GM18861 (cell line): ENCODE measurements around the gene FKBP14.
A peak's percentile ranks its signal among the peaks of the same experiment; 100 is the strongest.

Experiments
- ATAC-seq: cut with Tn5 transposase; IDR thresholded peaks from one replicate; pipeline ENCODE4 v1.9.1; 2021; ENCODE audit not compliant: unreplicated experiment

FKBP14 gene

GRCh38 chr7:30034501-30034900 is 8.0 kb upstream of the FKBP14 start:
- no peak for ATAC-seq

GRCh38 chr7:30032310-30033125 is 6.0 kb upstream of the FKBP14 start:
- ATAC-seq = no peak

GRCh38 chr7:30029696-30030095 is 3.2 kb upstream of the FKBP14 start:
- no peak for ATAC-seq

DNA sequence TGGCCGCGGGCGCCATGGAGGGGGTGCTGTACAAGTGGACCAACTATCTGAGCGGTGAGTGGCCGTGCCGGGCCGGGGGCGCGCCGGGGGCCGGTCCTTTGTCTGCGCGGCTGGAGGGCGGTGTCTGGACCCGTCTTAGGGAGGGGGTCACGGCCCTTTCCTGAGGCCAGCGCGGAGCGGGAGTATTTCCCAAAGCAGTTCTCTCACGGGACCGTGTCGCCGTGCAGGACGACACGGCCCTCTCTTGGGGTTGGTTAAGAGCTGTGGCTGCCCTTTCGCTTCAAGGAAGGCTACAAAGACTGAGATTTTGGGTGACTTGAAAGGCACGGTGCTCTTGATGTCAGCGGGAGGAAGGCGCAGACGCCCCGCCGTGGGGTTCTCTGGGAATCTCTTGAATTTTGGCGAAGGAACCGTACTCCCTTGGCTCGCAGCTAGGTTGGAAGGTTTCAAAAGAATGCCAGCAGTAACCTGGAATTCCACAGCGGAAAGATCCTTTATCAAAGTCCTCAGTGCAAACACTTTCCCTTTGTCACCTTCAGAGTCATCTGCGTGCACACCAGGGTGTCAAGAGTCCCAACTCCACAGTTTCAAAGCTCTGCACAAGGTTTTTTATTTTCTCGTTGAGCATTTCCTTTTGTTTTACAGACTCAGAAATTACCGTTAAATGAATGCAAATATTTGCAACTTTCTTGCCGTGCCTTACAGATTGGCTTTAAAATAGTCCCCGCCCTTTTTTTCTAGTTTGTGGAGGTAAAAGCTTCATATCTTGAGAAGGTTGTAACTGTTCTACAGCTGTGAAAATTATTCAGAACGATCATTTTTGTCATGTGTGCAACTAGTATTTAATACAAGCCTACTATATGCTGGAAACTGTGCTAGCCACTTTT is 2.5 kb upstream of the FKBP14 start:
- peak; percentile 6 for ATAC-seq

DNA sequence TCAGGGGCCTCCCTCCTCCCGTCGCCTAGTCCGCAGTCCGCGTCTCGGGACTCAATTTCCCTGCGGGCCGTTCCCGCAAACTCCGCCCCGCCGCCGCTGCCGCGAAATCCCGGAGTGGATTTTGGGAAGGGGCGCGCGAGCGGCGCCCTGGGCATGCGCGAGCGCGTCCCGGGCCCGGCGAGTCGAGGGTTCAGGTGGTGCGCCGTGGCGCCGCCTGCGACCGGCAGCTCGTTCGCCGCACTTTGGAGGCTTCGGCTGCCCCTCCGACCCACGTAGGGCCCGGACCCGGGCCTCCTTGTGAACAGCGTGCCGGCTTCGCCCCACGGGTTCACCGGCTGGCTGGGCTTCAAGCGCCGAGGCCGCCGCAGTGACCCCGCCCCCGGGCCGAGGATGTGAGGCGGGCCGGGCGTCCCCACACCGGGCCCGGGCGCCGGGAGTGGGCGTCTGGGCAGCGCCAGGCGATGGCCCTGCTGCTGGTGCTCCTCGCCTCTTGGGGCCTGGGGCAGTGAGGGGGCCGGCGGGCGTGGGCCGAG is 1.8 kb upstream of the FKBP14 start, which contains the start of gene PLEKHA8:
PLEKHA8 (plus strand) TSS at position 197 of the 533 bp plus-strand sequence. CDS start 351 bp downstream, outside the sequence.
- ATAC-seq = peak; percentile 29

DNA sequence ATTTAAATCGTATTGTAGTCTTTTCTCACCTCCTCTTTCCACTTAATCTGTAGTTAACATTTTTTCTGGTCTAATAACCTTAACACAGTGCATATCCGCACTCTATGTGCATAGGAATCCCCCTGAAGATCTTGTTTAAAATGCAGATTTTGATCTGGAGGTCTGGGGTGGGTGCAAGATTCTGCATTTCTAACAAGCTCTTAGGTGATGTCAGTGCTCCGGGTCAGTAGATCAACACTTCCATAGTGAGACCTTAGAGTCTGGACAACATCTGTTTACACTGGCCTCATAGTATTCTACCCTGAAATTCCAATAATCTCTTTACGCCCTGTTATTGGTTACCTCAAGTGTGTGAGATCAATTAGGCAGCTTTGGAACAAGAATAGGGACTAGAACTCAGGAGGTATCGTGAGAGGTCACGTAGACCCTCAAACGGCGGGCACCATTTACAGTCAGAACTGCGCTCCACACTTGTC is 1.3 kb upstream of the FKBP14 start:
- peak; percentile 4 for ATAC-seq

GRCh38 chr7:30027065-30027456 is 559 bp upstream of the FKBP14 start:
- ATAC-seq = peak; percentile 23

GRCh38 chr7:30023524-30023923 is 3.0 kb downstream of the FKBP14 start:
- no peak for ATAC-seq

DNA sequence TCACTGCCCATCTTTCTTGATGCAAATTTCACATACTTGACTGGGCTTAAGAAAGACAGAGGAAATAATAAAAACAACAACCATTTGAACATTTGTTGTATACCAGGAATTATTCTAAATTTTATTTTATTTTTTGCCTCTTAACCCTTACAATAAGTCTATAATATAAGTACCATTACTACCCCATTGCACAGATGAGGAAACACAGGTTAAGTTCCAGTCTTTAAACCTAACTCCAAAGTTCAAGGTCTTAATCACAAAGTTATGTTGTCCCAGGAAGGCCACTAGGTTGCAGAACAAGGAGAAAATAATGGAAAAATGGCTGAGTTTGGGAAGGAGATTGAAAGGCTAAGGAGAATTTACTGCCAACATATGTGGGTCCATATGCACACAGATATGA is 3.5 kb downstream of the FKBP14 start:
- ATAC-seq = no peak

DNA sequence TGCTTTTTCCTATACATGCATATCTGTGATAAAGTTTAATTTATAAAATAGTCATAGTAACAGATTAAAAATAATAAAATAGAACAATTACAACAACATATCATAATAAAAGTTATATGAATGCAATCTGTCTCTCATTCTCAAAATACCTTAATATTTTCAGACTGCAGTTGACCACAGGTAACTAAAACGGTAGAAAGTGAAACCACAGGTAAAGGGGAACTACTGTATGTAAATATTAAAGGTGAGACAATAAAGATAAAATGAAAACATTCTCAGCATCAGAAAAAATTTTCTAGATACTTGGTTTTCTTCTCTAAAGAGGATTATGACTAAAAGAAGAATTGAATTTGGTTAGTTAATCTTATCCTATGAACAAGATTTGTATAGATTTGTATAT is 6.0 kb downstream of the FKBP14 start:
- ATAC-seq = no peak

- ATAC-seq = no peak
These were observed 6.5 kb downstream of the FKBP14 start for GRCh38 chr7:30019960-30020359.

- no peak for ATAC-seq
These were observed 7.1 kb downstream of the FKBP14 start for GRCh38 chr7:30019387-30019786.

DNA sequence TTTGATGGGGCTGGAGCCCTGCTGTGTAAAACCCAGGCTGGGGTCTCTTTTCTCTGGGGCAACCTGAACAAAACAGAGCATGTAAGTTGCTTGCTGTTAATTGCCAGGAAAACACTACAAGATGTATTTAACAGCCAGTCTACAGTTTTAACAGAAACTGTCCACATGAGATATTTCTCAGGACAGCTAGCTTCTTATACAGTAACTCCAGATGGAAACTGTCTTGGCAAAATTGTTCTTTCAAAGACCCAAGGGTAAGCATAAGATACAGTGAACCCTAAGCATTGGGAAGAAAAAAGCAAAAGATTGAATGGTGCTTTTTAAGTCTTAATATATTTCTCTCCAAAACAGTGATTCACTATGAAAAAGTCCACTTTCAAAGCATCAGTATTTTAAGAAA is 8.1 kb downstream of the FKBP14 start:
- no peak for ATAC-seq

DNA sequence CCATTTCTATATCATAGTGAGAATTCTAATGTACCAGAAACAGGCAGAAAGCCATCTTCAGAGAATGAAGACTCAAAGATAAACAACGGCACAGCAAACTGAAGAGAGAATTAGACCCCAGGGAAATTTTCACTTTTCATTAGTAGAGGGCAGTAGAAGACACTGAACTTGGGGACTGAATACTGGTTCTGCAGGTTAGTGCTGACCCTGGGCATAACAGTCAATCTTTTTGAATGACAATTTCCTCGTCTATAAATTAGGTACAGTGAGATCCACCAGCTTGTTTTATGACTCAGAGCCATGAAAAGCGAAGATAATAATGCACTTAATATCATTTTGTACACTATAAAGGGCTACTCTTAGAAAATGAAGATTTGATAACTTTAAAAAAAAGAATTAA is 13.7 kb downstream of the FKBP14 start:
- ATAC-seq = no peak

DNA sequence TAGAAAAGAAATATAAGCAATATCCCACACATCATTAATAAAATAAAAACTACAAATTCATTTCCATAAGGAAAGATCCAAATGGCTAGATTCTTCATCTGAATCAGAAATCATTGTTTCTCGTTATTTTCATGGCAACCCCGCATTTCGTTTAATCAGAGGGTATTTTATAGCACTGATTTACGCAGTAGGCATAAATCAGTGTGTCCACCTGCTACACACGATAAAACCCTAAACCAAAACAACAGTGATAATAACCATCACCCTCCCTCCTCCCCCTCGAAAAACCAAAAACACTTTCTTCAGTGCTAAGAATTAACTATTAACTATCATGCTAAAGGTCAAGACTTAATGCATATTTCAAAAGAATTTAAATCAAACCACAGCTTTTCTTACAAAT is 16.5 kb downstream of the FKBP14 start:
- ATAC-seq = no peak

GRCh38 chr7:30005464-30005863 is 21.0 kb downstream of the FKBP14 start:
- no peak for ATAC-seq

DNA sequence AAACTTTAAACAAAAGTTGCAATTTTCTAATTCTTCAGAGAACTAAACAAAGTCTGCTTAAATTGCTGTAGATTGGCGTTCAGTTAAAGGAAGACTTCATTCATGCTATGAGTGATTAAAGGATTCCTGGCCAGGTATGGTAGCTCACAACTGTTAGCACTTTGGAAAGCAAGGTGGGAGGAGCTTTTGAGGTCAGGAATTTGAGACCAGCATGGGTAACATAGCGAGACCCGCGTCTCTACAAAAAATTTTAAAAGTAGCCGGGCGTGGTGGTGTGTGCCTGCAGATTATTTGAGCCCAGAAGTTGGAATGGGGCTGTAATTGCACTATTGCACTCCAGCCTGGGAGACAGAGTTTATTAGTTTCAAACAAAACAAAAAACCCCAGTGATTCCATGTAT is 23.4 kb downstream of the FKBP14 start:
- ATAC-seq = no peak

GRCh38 chr7:30001998-30002397 is 24.5 kb downstream of the FKBP14 start:
- no peak for ATAC-seq

DNA sequence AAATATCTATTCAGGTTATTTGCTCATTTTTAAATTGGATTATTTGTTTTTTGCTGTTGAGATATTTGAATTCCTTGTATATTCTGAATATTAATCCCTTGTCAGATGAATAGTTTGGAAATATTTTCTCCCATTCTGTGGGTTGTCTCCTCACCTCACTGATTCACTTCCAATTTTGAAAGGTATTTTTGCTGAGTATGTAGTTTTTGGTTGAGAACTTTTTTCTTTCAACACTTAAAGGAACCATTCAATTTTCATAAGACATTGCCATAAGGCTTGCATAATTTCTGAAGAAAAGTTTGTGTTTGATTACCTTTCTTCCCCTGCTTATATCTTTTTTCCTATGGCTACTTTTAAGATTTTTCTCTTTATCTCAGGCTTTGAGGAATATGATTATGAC is 28.0 kb downstream of the FKBP14 start:
- no peak for ATAC-seq

- no peak for ATAC-seq
These were observed 30.2 kb downstream of the FKBP14 start for GRCh38 chr7:29996321-29996720.

DNA sequence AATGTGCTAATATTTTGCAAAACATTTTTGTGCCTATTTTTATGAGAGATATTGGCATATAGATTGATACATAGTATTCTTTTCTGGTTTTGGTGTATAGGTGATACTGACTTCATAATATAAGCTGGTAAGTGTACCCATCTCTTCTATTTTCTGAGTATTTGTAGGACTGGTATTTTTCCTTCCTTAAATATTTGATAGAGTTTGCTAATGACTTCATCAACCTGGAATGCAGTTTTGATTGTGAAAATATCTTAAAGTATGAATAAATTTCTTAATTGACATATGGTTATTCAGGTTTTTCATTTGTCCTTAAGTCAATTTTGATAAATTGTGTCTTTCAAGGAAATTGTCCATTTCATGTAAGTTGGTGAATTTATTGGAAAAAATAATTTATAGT is 30.9 kb downstream of the FKBP14 start:
- no peak for ATAC-seq

GRCh38 chr7:29993140-29993539 is 33.4 kb downstream of the FKBP14 start:
- ATAC-seq = no peak
